Esophagus muscularis mucosa (tissue), 4 donors: ENCODE results near the gene MZT1.

Experiments
- CTCF ChIP-seq, 3 experiments: fragments of 200-600 bp in 2 of 3; fragments of 450-650 bp in 1 of 3; sonication (generic) in 2 of 3; IDR thresholded peaks; one replicate each; pipeline ENCODE4 v1.5.1; 2017 to 2019; ENCODE audit warnings: antibody characterized with exemption in 3 of 3, mild to moderate bottlenecking in 2 of 3, moderate library complexity in 1 of 3
- EP300 ChIP-seq: sonication (generic); formaldehyde crosslinking; IDR thresholded peaks from one replicate; pipeline ENCODE4 v1.6.1; 2017; ENCODE audit warnings: antibody characterized with exemption
- POLR2A ChIP-seq: fragments of 450-650 bp; IDR thresholded peaks from one replicate; pipeline ENCODE4 v1.6.1; 2017; ENCODE audit warnings: antibody characterized with exemption, moderate library complexity, mild to moderate bottlenecking, low read depth
- POLR2AphosphoS5 ChIP-seq, 2 donors: sonication (generic); formaldehyde crosslinking; IDR thresholded peaks; one replicate each; pipeline ENCODE4 v1.6.1; 2017; ENCODE audit warnings: antibody characterized with exemption in 2 of 2

- no peak for TF ChIP-seq EP300
- TF ChIP-seq CTCF (IDR thresholded peaks at IDR 0.05), result no peak
- TF ChIP-seq POLR2AphosphoS5 (IDR thresholded peaks at IDR 0.05), result no peak
- no peak for TF ChIP-seq POLR2A
Measured at GRCh38 chr13:72689181-72689696, 38.2 kb downstream of the MZT1 start.
